ENCODE measurements around the gene LHFPL2.
A peak's percentile ranks its signal among the peaks of the same experiment; 100 is the strongest.

The LHFPL2 gene

GRCh38 chr5:78515670-78516069, 132.9 kb downstream of the LHFPL2 start:
- DNase-seq: no peak

- DNase-seq: no peak
Measured at GRCh38 chr5:78514427-78515330, 133.9 kb downstream of the LHFPL2 start.

- DNase-seq: peak in 2 of 3 donors; percentile 54 to 66
Measured at GRCh38 chr5:78513441-78513840, 135.1 kb downstream of the LHFPL2 start.

GRCh38 chr5:78512435-78512834, 136.1 kb downstream of the LHFPL2 start:
- DNase-seq: no peak

- peak; percentile 81 to 84 (median 82) for DNase-seq
Measured at GRCh38 chr5:78511121-78511906, 137.3 kb downstream of the LHFPL2 start.

- DNase-seq: peak; percentile 73 to 89 (median 77)
Measured at GRCh38 chr5:78509884-78510769, 138.4 kb downstream of the LHFPL2 start.

GRCh38 chr5:78509145-78509865, 139.3 kb downstream of the LHFPL2 start:
- DNase-seq: peak in 2 of 3 donors; percentile 40 to 41

- DNase-seq: peak; percentile 55 to 64 (median 59)
Measured at GRCh38 chr5:78508186-78508765, 140.3 kb downstream of the LHFPL2 start.

GRCh38 chr5:78507531-78507930, 141.0 kb downstream of the LHFPL2 start:
- DNase-seq: peak in 2 of 3 donors; percentile 51 to 62

- DNase-seq: peak; percentile 49 to 85 (median 74)
Measured at GRCh38 chr5:78506261-78507024, 142.1 kb downstream of the LHFPL2 start.

- DNase-seq: no peak
Measured at GRCh38 chr5:78505860-78506259, 142.7 kb downstream of the LHFPL2 start.

- peak; percentile 72 to 83 (median 76) for DNase-seq
Measured at GRCh38 chr5:78504704-78505677, 143.6 kb downstream of the LHFPL2 start.

- no peak for DNase-seq
Measured at GRCh38 chr5:78503958-78504653, 144.5 kb downstream of the LHFPL2 start.

GRCh38 chr5:78501411-78502352, 146.9 kb downstream of the LHFPL2 start:
- no peak for DNase-seq

GRCh38 chr5:78500871-78501270, 147.7 kb downstream of the LHFPL2 start:
- DNase-seq: peak in 2 of 3 donors; percentile 24 to 51

- DNase-seq: no peak
Measured at GRCh38 chr5:78500028-78500427, 148.5 kb downstream of the LHFPL2 start.

GRCh38 chr5:78499485-78499884, 149.1 kb downstream of the LHFPL2 start:
- DNase-seq: no peak

All from suppressor macrophage treated with lipopolysaccharide for 1 hour (primary cell).